GM21526 (cell line): ENCODE data around the gene RNF7.
"Not testable (repeated sequence)": the region's sequence is repeated elsewhere in the genome, so short reads cannot be mapped to it uniquely, and the experiment has no call there.

Experiments
- ATAC-seq: cut with Tn5 transposase; IDR thresholded peaks from one replicate; pipeline ENCODE4 v1.9.1; 2021; ENCODE audit warnings: moderate library complexity; ENCODE audit not compliant: unreplicated experiment, low FRiP score

The RNF7 gene

DNA sequence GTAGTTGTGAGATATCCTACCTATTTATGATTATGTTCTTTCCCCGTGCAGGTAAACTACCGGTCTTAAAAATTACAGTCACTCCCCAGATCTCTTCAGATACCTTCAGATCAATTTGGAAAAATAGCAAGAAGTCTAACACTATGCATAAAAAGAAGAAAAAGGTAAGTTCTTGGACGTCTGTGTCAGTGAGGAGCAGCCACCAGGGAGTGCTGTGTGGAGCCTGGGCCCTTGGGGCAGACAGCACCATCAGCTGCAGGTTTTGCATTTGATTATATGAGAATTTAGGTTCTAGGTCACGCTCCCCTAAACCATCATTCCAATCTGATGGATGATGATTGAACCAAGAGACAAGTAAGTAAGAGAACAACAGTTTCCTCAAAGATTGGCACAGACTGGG, 8.9 kb upstream of the RNF7 start:
- no peak for ATAC-seq

- no peak for ATAC-seq
Observed at GRCh38 chr3:141735176-141735575, 2.9 kb upstream of the RNF7 start.

- ATAC-seq: no peak
Observed at GRCh38 chr3:141735770-141736465, 2.2 kb upstream of the RNF7 start.

DNA sequence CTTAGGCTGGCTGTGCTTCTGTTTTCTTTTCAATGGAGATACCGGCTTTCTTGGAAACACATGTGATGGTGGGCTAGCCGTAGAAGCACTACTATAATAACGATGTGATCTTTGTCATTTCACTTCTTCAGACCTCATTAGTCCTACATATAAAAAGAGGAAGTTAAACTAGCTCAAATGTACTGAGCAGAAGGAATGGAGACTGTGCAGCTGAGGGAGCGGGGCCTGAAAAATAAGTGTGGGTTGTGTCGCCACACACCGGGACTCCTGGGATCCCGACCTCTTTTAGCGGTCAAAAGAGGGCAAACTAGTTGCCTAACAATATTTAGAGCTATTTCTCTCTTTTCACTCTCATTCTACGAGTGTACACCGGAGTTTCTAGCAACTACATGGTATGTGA, 1.0 kb upstream of the RNF7 start:
- ATAC-seq: no peak

DNA sequence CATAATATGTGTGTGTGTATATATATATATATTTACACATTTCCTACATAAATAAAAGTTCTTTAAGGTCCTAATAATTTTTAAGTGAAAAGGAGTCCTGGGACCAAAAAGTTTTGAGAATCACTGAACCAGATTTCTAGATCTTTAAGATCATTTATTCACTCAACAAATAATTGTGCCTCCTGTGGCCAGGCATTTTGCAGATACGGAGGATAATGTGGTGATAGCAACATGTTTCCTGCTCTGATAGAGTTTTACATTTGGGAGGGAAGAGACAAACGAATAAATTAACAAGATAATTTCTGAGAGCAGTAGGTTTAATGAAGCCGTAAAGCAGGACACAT, 448 bp upstream of the RNF7 start:
- ATAC-seq: no peak

DNA sequence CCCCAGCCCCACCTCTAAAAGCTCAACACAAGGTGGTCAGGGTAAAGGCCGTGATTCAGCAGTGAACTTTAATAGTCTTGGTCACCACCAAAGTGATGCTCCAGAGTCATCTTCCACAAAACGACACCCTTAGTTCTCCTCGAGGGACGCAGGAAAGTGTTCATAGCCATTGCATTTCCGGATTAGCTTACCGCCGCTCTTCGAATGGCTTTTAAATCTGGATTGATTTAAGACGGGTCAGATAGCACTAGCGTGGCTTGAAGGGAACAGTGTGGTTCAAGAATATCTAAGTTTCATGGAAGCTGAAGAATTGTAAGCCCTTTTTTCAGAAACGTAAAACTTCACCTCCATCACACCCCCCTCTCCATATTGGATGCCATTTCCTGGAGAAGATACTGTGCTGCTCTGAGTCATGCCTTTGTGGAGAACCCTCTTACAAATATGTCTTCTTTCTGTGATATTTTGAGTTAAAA, 829 bp downstream of the RNF7 start:
- no peak for ATAC-seq

DNA sequence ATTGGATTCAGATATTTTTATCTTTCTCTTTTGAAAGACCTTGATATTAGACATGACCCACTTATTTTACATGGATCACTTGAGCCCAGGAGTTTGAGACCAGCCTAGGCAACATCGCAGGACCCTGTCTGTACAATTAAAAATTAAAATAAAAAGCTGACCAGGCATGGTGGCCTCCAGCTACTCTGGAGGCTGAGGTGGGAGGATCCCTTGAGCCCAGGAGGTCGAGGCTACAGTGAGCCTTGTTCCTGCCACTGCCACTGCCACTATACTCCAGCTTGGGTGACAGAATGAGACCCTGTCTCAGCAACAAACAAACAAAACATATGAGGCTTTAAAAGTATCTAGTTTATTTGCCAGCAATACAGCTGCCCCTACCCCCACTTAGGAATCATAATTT, 1.6 kb downstream of the RNF7 start:
- no peak for ATAC-seq

DNA sequence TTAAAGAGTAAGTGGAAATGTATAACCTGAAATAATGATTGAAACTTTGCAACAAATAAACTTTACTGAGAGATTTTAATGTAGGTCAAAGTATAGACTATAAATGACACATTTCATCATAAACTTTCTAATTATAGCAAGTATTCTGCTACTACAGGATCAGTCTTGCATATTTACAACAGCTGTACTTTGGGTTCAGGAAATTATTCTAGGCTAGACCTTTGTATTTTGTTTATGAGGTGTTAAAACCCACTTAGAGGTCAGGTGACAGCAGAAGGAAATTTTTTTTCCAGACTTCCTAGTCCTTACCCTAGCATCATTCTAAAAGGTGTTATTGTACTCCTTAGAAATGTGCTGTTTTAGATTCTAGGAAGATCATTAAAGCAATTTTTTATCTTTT, 2.3 kb downstream of the RNF7 start:
- no peak for ATAC-seq

- ATAC-seq: no peak
Observed at GRCh38 chr3:141743305-141743704, 5.2 kb downstream of the RNF7 start.

DNA sequence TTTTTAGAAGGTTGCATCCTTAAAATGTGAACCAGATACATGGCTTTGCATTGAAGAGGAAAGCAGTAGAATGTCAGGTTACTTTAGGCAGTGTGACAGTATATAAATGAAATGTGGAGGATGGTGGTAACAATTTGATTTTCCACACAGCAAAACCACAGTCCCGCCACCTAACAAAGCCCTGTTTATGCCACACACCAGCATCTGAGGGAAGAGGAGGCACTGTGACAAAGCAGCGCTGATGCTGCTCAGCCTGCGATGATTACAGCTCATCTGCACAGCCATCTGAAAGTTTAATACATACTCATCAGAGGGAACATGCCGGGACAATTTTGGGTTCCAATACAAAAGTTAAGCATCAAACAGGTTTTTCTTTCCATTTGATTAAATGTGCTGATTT, 8.9 kb downstream of the RNF7 start:
- ATAC-seq: no peak

DNA sequence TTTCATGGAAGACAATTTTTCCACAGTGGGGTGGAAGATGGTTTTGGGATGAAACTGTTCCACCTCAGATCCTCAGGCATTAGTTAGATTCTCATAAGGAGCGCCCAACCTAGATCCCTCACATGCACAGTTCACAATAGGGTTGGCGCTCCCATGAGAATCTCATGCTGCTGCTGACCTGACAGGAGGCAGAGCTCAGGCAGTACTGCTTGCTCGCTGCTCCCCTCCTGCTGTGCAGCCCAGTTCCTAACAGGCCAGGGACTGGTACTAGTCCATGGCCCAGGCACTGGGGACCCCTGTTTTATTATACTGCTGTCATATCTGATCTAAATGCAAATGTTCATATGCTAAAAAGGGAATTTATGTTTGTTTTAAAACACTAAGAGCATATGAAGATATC, 15.3 kb downstream of the RNF7 start:
- no peak for ATAC-seq

- no peak for ATAC-seq
Observed at GRCh38 chr3:141754032-141754431, 15.9 kb downstream of the RNF7 start.

DNA sequence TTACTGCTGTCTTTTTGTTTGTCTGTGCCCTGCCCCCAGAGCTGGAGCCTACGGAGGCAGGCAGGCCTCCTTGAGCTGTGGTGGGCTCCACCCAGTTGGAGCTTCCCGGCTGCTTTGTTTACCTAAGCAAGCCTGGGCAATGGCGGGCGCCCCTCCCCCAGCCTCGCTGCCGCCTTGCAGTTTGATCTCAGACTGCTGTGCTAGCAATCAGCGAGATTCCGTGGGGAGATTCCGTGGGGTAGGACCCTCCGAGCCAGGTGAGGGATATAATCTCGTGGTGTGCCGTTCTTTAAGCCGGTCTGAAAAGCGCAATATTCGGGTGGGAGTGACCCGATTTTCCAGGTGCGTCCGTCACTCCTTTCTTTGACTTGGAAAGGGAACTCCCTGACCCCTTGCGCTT, 24.5 kb downstream of the RNF7 start:
- not testable (repeated sequence) for ATAC-seq

DNA sequence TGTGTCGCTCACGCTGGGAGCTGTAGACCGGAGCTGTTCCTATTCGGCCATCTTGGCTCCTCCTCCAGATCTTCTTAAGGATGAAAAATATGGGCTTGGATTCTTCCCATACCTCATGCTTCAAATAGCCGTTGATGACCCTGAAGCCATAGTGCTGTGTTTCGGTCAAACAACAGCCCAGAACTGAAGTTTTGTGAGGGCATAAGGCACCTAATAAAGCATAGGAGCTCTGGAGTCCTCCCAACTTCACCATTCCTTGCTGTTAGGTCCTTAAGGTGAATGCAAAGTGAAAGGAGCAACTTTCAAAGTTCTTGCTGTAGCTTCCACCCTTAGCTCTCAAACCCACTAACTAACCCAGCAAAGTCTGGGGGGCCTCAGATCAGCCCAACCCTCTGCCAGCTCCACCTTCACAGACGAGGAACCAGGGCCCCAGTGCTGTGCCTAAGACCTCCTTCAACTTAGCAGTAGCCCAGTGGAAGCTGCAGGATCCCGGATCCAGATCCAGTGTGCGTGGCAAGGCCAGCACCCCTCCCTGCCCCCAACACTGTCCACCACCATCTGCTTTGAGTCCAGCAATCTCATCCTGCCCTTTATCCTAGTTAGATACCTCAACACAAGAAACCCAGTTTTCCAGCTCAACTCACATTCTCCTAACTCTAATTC, 25.1 kb downstream of the RNF7 start, which contains the start of gene GRK7:
Gene GRK7 (plus strand): TSS at position 321 of the 663 bp plus-strand sequence. CDS start 14,877 bp downstream, outside the sequence.
- no peak for ATAC-seq

- ATAC-seq: no peak
Observed at GRCh38 chr3:141764045-141764444, 25.9 kb downstream of the RNF7 start.

GRCh38 chr3:141764465-141764864, 26.4 kb downstream of the RNF7 start:
- no peak for ATAC-seq

- no peak for ATAC-seq
Observed at GRCh38 chr3:141764986-141765385, 26.9 kb downstream of the RNF7 start.

DNA sequence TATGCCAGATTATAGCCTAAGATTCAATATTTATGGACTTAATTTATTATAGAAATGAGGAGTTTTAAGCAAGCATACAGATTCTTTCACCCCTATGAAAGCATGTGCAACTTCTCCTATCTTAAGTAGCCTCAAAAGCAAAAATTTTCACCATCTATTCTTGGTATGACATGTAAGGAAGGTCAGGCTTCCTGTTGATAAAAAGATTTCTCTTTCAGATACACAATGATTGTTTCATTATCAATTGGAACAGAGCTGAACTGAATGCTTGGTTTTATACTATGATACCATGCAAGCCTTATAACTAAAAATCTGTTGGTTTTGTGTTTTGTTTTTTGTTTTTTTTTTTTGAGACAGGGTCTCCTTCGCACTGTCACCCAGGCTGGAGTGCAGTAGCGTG, 29.0 kb downstream of the RNF7 start:
- ATAC-seq: no peak

- ATAC-seq: no peak
Observed at GRCh38 chr3:141769221-141769894, 31.3 kb downstream of the RNF7 start.

DNA sequence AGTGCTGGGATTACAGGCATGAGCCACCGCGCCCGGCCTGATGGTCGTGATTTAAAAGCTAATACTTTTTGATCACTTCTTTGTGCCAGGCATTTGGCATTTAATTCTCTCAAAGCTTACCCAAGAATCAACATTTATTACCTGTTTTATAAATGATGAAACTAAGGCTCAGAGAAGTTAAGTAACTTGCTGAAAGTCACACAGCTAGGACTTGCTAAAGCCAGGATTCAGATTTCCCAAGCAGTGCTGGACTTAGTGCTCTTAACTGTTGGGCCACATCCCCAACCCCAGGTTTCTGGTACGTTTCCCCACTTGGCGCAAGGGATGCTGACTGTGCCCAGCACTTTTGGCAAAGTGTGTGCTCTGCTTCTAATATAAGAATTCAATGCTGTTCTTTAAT, 35.6 kb downstream of the RNF7 start:
- no peak for ATAC-seq

DNA sequence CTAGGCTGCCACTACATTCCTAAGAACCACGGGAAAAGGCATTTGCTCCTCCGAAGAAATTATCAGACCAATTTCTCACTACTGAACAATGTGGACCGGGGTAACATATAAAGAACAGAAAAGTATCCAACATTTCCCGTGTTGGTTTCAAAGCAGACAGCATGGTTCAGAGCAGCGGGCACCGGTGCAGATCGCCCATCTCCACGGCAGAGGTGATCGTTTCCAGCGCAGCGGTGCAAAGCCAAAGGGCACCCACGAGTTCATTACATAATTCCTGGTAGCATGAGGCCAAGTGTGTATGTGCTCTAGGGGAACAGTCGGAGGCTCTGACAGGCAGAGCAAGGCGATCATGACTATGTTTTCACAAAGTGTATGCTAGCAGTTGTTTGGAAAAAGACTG, 38.3 kb downstream of the RNF7 start:
- no peak for ATAC-seq

- ATAC-seq: no peak
Observed at GRCh38 chr3:141776885-141777284, 38.8 kb downstream of the RNF7 start.
